H1 (cell line): ENCODE results near the gene ABHD11. TPM values are rescaled to one million over a fixed set of nuclear protein-coding genes. Genes with fewer than 3 reads are reported as not detected.
A peak's percentile ranks its signal among the peaks of the same experiment; 100 is the strongest.

Source experiments
- CTCF ChIA-PET: fragments of 300-600 bp; sonication (Branson Sonifier 250); formaldehyde crosslinking; loops from one replicate; lab custom pipeline; 2021; ENCODE audit not compliant: partially characterized antibody; lab: Charles Lee
- POLR2A ChIA-PET: fragments of 300-600 bp; sonication (Branson Sonifier 250); formaldehyde crosslinking; loops from one replicate; lab custom pipeline; 2021; ENCODE audit warnings: inconsistent platforms; ENCODE audit not compliant: partially characterized antibody; lab: Charles Lee
- DNase-seq, 2 experiments: peaks; one replicate each; pipeline versions ENCODE4 v3.0.0 to v3.0.0-alpha.2; 2010 to 2022; ENCODE audit warnings: low spot score in 2 of 2, low read depth in 1 of 2, mixed read lengths in 1 of 2
- FAIRE-seq: peaks from 2 replicates; lab custom pipeline; 2011; peaks lifted over from hg19 to GRCh38; lab: Jason Lieb, UNC
- H2AFZ ChIP-seq: 2 replicates; pipeline ENCODE4 v1.8.1; 2012; ENCODE audit warnings: low read length, inconsistent platforms
- H2AK5ac ChIP-seq: 2 replicates; pipeline ENCODE4 v1.6.1; 2013; ENCODE audit warnings: low read depth, low read length
- H2BK120ac ChIP-seq: replicated peaks from 2 replicates; pipeline ENCODE3; 2013; ENCODE audit warnings: low read depth, low read length, inconsistent platforms
- H2BK12ac ChIP-seq: 2 replicates; pipeline ENCODE4 v1.6.1; 2013; ENCODE audit warnings: low read depth, low read length
- H2BK15ac ChIP-seq: 2 replicates; pipeline ENCODE4 v1.6.1; 2013; ENCODE audit warnings: low read length
- H2BK20ac ChIP-seq: 2 replicates; pipeline ENCODE4 v1.6.1; 2013; ENCODE audit warnings: low read length
- H2BK5ac ChIP-seq: 2 replicates; pipeline ENCODE4 v1.6.1; 2013; ENCODE audit warnings: low read depth, low read length
- H3K14ac ChIP-seq: 2 replicates; pipeline ENCODE4 v1.6.1; 2013; ENCODE audit warnings: inconsistent platforms; ENCODE audit not compliant: insufficient read length
- H3K18ac ChIP-seq: 2 replicates; pipeline ENCODE4 v1.6.1; 2013; ENCODE audit warnings: low read length; ENCODE audit errors: extremely low read depth
- H3K23ac ChIP-seq: 2 replicates; pipeline ENCODE4 v1.6.1; 2013; ENCODE audit warnings: inconsistent platforms; ENCODE audit not compliant: insufficient read length
- H3K23me2 ChIP-seq: 2 replicates; pipeline ENCODE4 v1.6.1; 2013; ENCODE audit warnings: low read depth, low read length
- H3K27ac ChIP-seq: 2 replicates; pipeline ENCODE4 v1.6.1; 2011; ENCODE audit warnings: low read depth, low read length, inconsistent platforms
- H3K27me3 ChIP-seq, 4 experiments: replicated peaks in 1 of 4; 1 replicate in 1 of 4; 2 replicates in 3 of 4; pipeline versions ENCODE4 v1.6.1 to v1.8.1; 2011 to 2013; ENCODE audit warnings: low read length in 3 of 4, mild to moderate bottlenecking in 3 of 4, inconsistent platforms in 2 of 4, mixed read lengths in 2 of 4, moderate library complexity in 1 of 4; ENCODE audit not compliant: control insufficient read depth in 3 of 4, insufficient read depth in 3 of 4; ENCODE audit errors: extremely low read depth in 1 of 4
- H3K36me3 ChIP-seq, 4 experiments: 2 replicates each; pipeline versions ENCODE4 v1.6.1 to v1.8.1; 2011 to 2013; ENCODE audit warnings: mild to moderate bottlenecking in 4 of 4, low read length in 3 of 4, moderate library complexity in 2 of 4, control low read depth in 1 of 4, inconsistent platforms in 1 of 4; ENCODE audit not compliant: insufficient read depth in 4 of 4, control insufficient read depth in 2 of 4
- H3K4ac ChIP-seq: replicated peaks from 2 replicates; pipeline ENCODE3; 2013; ENCODE audit warnings: low read length, low read depth, mixed read lengths, inconsistent platforms; ENCODE audit not compliant: insufficient read length
- H3K4me1 ChIP-seq, 4 experiments: replicated peaks in 1 of 4; 1 replicate in 1 of 4; 2 replicates in 3 of 4; pipeline versions ENCODE4 v1.6.1 to v1.8.1; 2011 to 2013; ENCODE audit warnings: low read length in 3 of 4, inconsistent platforms in 2 of 4, mixed read lengths in 1 of 4; ENCODE audit not compliant: insufficient read depth in 4 of 4, control insufficient read depth in 3 of 4
- H3K4me2 ChIP-seq, 2 experiments: 2 replicates each; pipeline versions ENCODE4 v1.6.1 to v1.8.1; 2011 to 2013; ENCODE audit warnings: low read depth in 2 of 2, low read length in 2 of 2, control low read depth in 1 of 2, inconsistent platforms in 1 of 2, mild to moderate bottlenecking in 1 of 2; ENCODE audit not compliant: insufficient read depth in 1 of 2
- H3K4me3 ChIP-seq, 4 experiments: fragments of 200-600, 300-600 bp in 1 of 4; sonication (generic), shearing (Covaris generic), sonication (Bioruptor Twin) in 1 of 4; 2 replicates each; pipeline versions ENCODE4 v1.5.1 to v1.8.1; 2011 to 2016; ENCODE audit warnings: low read length in 4 of 4, low read depth in 3 of 4, control low read depth in 2 of 4, inconsistent platforms in 2 of 4, mild to moderate bottlenecking in 2 of 4, mixed read lengths in 1 of 4, moderate library complexity in 1 of 4; ENCODE audit not compliant: insufficient read depth in 2 of 4; ENCODE audit errors: extremely low read depth in 1 of 4
- H3K56ac ChIP-seq: replicated peaks from 2 replicates; pipeline ENCODE3; 2013; ENCODE audit warnings: low read depth, mild to moderate bottlenecking, mixed read lengths, low read length, inconsistent platforms; ENCODE audit not compliant: insufficient read length
- H3K79me1 ChIP-seq: 2 replicates; pipeline ENCODE4 v1.6.1; 2013; ENCODE audit warnings: low read depth, low read length, control low read depth
- H3K79me2 ChIP-seq, 2 experiments: 2 replicates each; pipeline versions ENCODE4 v1.6.1 to v1.8.1; 2012 to 2013; ENCODE audit warnings: low read length in 2 of 2, mild to moderate bottlenecking in 2 of 2, inconsistent platforms in 1 of 2; ENCODE audit not compliant: insufficient read depth in 2 of 2, control insufficient read depth in 1 of 2
- H3K9ac ChIP-seq, 4 experiments: replicated peaks in 1 of 4; 1 replicate in 1 of 4; 2 replicates in 3 of 4; pipeline versions ENCODE4 v1.6.1 to v1.8.1; 2011 to 2013; ENCODE audit warnings: low read depth in 3 of 4, low read length in 3 of 4, control low read depth in 2 of 4, mild to moderate bottlenecking in 2 of 4, moderate library complexity in 2 of 4, inconsistent platforms in 1 of 4; ENCODE audit errors: extremely low read depth in 1 of 4
- H3K9me3 ChIP-seq, 2 experiments: 2 replicates each; pipeline versions ENCODE4 v1.6.1 to v1.8.1; 2012 to 2013; ENCODE audit warnings: mild to moderate bottlenecking in 2 of 2, moderate library complexity in 2 of 2, control low read depth in 1 of 2, inconsistent platforms in 1 of 2, low read depth in 1 of 2, low read length in 1 of 2, mixed read lengths in 1 of 2; ENCODE audit not compliant: insufficient read depth in 2 of 2
- H4K20me1 ChIP-seq, 2 experiments: replicated peaks in 1 of 2; 2 replicates each; pipeline versions ENCODE3 to v1.8.1; 2011 to 2013; ENCODE audit warnings: inconsistent platforms in 2 of 2, low read length in 2 of 2, mild to moderate bottlenecking in 1 of 2; ENCODE audit not compliant: insufficient read depth in 2 of 2, control insufficient read depth in 1 of 2
- H4K5ac ChIP-seq: 2 replicates; pipeline ENCODE4 v1.6.1; 2013; ENCODE audit warnings: low read length, low read depth, mixed read lengths, inconsistent platforms; ENCODE audit not compliant: insufficient read length
- H4K8ac ChIP-seq: 2 replicates; pipeline ENCODE4 v1.8.0; 2013; ENCODE audit warnings: mild to moderate bottlenecking, moderate library complexity, low read length, inconsistent platforms; ENCODE audit not compliant: insufficient read depth; ENCODE audit errors: extremely low read depth
- H4K91ac ChIP-seq: replicated peaks from 2 replicates; pipeline ENCODE3; 2013; ENCODE audit warnings: low read length, mixed read lengths, inconsistent platforms; ENCODE audit not compliant: insufficient read length
- CREB1 ChIP-seq: IDR thresholded peaks from 2 replicates; pipeline ENCODE4 v1.6.1; 2012; ENCODE audit warnings: inconsistent platforms
- EP300 ChIP-seq, 2 experiments: IDR thresholded peaks; 1 replicate in 1 of 2; 2 replicates in 1 of 2; pipeline ENCODE4 v1.6.1; 2011 to 2012; ENCODE audit warnings: low read depth in 2 of 2, low read length in 2 of 2, mild to moderate bottlenecking in 2 of 2, borderline replicate concordance in 1 of 2, inconsistent platforms in 1 of 2, moderate library complexity in 1 of 2
- EZH2 ChIP-seq: fragments of 200-600 bp; sonication (generic); IDR thresholded peaks from 2 replicates; pipeline ENCODE4 v1.7.1; 2012; ENCODE audit warnings: low read depth, mild to moderate bottlenecking, moderate library complexity, low read length, inconsistent platforms; ENCODE audit not compliant: severe bottlenecking
- PHF8 ChIP-seq: fragments of 200-600 bp; sonication (generic); conservative IDR thresholded peaks from 2 replicates; pipeline ENCODE4 v1.7.1; 2012; ENCODE audit warnings: low read depth, mild to moderate bottlenecking, inconsistent platforms, low read length, moderate library complexity
- POLR2A ChIP-seq, 2 experiments: IDR thresholded peaks; 1 replicate in 1 of 2; 2 replicates in 1 of 2; pipeline ENCODE4 v1.6.1; 2011; ENCODE audit warnings: low read depth in 2 of 2, low read length in 2 of 2, mild to moderate bottlenecking in 2 of 2; ENCODE audit errors: control extremely low read depth in 1 of 2
- RBBP5 ChIP-seq: IDR thresholded peaks from 2 replicates; pipeline ENCODE4 v1.7.1; 2012; ENCODE audit warnings: low read depth, mild to moderate bottlenecking, inconsistent platforms, low read length, moderate library complexity, borderline replicate concordance
- RXRA ChIP-seq: IDR thresholded peaks from 2 replicates; pipeline ENCODE4 v1.6.1; 2011; ENCODE audit warnings: low read depth, mild to moderate bottlenecking, low read length, moderate library complexity; ENCODE audit not compliant: insufficient read depth
- WGBS, 2 experiments: shearing (Covaris generic) in 1 of 2; methylation state at CpG; one replicate each; pipeline versions ENCODE4 v1.1.6 to v1.1.7; 2013 to 2015; ENCODE audit warnings: low lambda C conversion rate in 2 of 2, mixed read lengths in 2 of 2, inconsistent platforms in 1 of 2, low coverage in 1 of 2, missing lambda C conversion rate in 1 of 2; ENCODE audit not compliant: insufficient replicate concordance in 2 of 2, insufficient coverage in 1 of 2, insufficient read length in 1 of 2; ENCODE audit errors: extremely low coverage in 1 of 2, missing lambda C conversion rate in 1 of 2; 5-methylcytosine and 5-hydroxymethylcytosine counted together
- polyA plus RNA-seq, 7 experiments: library from polyadenylated mRNA; depleted of rRNA in 3 of 7; stranded (reverse) in 5 of 7; unstranded in 2 of 7; fragments of >200 nt in 5 of 7; fragments of 200-250 nt in 2 of 7; gene quantifications; 1 replicate in 5 of 7; 2 replicates in 1 of 7; 4 replicates in 1 of 7; pipeline versions ENCODE4 v1.2.1 to v1.2.3, GENCODE V29; 2011 to 2013; ENCODE audit warnings: missing spikeins in 2 of 7, mixed read lengths in 2 of 7
- total RNA-seq: library from RNA; stranded (reverse); fragmentation: NEBNext Ultra II Directional; extraction: Animal tissue kit (Norgen Biotek cat#: 25700); gene quantifications from 2 replicates; pipeline ENCODE4 v1.2.1, GENCODE V29; 2021
- TF ChIP-seq, protein P1 (sequence below): IDR thresholded peaks from 2 replicates; pipeline ENCODE4 v1.6.1; 2012; ENCODE audit warnings: inconsistent platforms

Gene ABHD11
- total and polyA plus RNA-seq, 2 of the 8 experiments (the other 6 are each of a cell fraction or from before 2014, with no cell fraction given): 19.8 to 42.2 TPM

DNA sequence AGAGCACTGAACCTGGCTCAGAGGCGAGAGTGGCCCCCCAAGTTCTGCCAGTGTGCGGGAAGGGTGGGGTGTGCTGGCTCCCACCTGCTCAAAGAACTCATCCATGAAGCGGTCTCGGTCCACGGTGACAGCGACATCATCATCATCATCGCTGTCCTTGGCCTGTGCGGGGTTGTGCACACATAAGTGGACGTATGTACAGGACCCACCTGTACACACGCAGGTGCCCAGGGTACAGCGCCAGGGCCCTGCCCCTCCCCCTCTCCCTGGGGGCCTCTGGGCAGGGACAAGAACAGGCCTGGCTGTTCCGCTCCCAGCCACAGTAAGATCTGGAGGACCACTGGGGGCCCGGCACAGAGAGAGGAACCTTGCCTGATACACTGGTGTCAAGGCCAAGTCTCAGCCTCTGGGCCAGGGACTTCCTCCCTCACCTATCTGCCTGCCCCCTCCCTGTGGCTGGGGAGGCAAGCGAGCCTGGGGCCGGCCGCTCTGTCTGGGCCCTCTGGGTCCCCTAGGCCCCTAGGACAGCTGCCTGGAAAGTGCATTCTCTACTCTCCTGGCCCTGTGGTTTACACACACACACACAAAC is 29.5 kb downstream of the ABHD11 start:
- no peak for DNase-seq
- no peak for FAIRE-seq
- POLR2A ChIA-PET: interaction anchor here (0.7 to 2.4 kb wide), 4 partner anchors 8 to 88 kb away, joined by 3 to 7 read pairs (median 4); no protein-coding TSS in a partner anchor
- H3K56ac ChIP-seq: no peak overlapping the region
- peak overlapping the region; percentile 2; the same call in 1 of the 2 replicates for H4K8ac ChIP-seq
- H3K4me2 ChIP-seq: no peak overlapping the region
- no peaks in the 10 kb centered on the region; a peak in 1 of 7 replicates for H3K27me3 ChIP-seq
- no peaks in the 10 kb centered on the region for H3K23me2 ChIP-seq
- WGBS, 2 experiments: 91% methylated on average over 16 of the region's 16 CpGs; no CpG with 5 or more reads in 1 of the 2 experiments
- no peak overlapping the region for H3K9ac ChIP-seq
- no peaks in the 10 kb centered on the region for H3K36me3 ChIP-seq
- H2BK15ac ChIP-seq: no peak overlapping the region
- H4K5ac ChIP-seq: no peak overlapping the region
- CTCF ChIA-PET: interaction anchor here (1.0 to 9.7 kb wide), 5 partner anchors 8 to 102 kb away, joined by 3 to 130 read pairs (median 4); no protein-coding TSS in a partner anchor
- no peak overlapping the region for H2BK12ac ChIP-seq
- H4K91ac ChIP-seq: no peak overlapping the region
- H3K9me3 ChIP-seq: no peaks in the 10 kb centered on the region
- H2AK5ac ChIP-seq: no peak overlapping the region
- H3K79me2 ChIP-seq: no peaks in the 10 kb centered on the region
- no peak overlapping the region for H3K18ac ChIP-seq
- H3K27ac ChIP-seq: no peak overlapping the region
- H3K4ac ChIP-seq: no peak overlapping the region
- peaks cover 3% of the 10 kb centered on the region for H3K79me1 ChIP-seq
- H2BK5ac ChIP-seq: no peak overlapping the region
- no peak overlapping the region for H3K4me3 ChIP-seq
- H3K14ac ChIP-seq: no peak overlapping the region
- no peak overlapping the region for H2BK120ac ChIP-seq
- H3K4me1 ChIP-seq: peaks cover 0 to 10% (median 6%) of the 10 kb centered on the region in 4 experiments; a peak in 6 of 7 replicates
- H2AFZ ChIP-seq: no peak overlapping the region
- no peak overlapping the region for H3K23ac ChIP-seq
- H4K20me1 ChIP-seq: peaks cover 3 to 8% of the 10 kb centered on the region in 2 experiments
- H2BK20ac ChIP-seq: no peak overlapping the region
- no peak for TF ChIP-seq RBBP5
- TF ChIP-seq EP300 (IDR thresholded peaks at IDR 0.05; ENCODE audit: borderline replicate concordance in 1 of 2, low read depth in 2 of 2, low read length in 2 of 2): no peak
- TF ChIP-seq CREB1: no peak
- no peak for TF ChIP-seq PHF8
- no peak for TF ChIP-seq EZH2
- TF ChIP-seq, protein P1, sequence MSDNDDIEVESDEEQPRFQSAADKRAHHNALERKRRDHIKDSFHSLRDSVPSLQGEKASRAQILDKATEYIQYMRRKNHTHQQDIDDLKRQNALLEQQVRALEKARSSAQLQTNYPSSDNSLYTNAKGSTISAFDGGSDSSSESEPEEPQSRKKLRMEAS: no peak
- no peak for TF ChIP-seq POLR2A (IDR thresholded peaks at IDR 0.05; ENCODE audit: control extremely low read depth in 1 of 2, low read depth in 2 of 2, low read length in 2 of 2)
- TF ChIP-seq RXRA: no peak
